Right lobe of liver (tissue), 6 donors: ENCODE results near the gene RGS12. TPM values are rescaled to one million over a fixed set of nuclear protein-coding genes. Genes with fewer than 3 reads are reported as not detected.

Source experiments
- ATAC-seq, 4 donors: fragments of 200-7000 bp; cut with Tn5 transposase; one replicate each; pipeline ENCODE4 v1.9.1; 2020; ENCODE audit warnings: mild to moderate bottlenecking in 4 of 4, moderate library complexity in 4 of 4
- DNase-seq, 3 donors: peaks; one replicate each; pipeline ENCODE4 v3.0.0-alpha.2; 2020
- H3K27ac ChIP-seq, 3 donors: fragments of 200-600 bp; one replicate each; pipeline ENCODE4 v1.8.0; 2022
- H3K27me3 ChIP-seq, 2 donors: fragments of 200-600 bp; one replicate each; pipeline ENCODE4 v1.8.0; 2022
- H3K36me3 ChIP-seq, 4 donors: fragments of 200-600 bp; sonication (generic) in 1 of 4; one replicate each; pipeline versions ENCODE4 v1.5.1 to v1.8.0; 2017 to 2022; ENCODE audit warnings: control low read depth in 1 of 4
- H3K4me1 ChIP-seq, 4 donors: fragments of 200-600 bp; sonication (generic) in 1 of 4; one replicate each; pipeline versions ENCODE4 v1.5.1 to v1.8.0; 2017 to 2022; ENCODE audit warnings: control low read depth in 1 of 4
- H3K4me3 ChIP-seq, 3 donors: fragments of 200-600 bp; one replicate each; pipeline ENCODE4 v1.8.0; 2022
- H3K9me3 ChIP-seq, 4 donors: fragments of 200-600 bp; sonication (generic) in 1 of 4; one replicate each; pipeline versions ENCODE4 v1.5.1 to v1.8.0; 2017 to 2022; ENCODE audit warnings: control low read depth in 1 of 4
- POLR2A ChIP-seq: fragments of 450-650 bp; IDR thresholded peaks from one replicate; pipeline ENCODE4 v1.6.1; 2017; ENCODE audit warnings: antibody characterized with exemption, mild to moderate bottlenecking
- WGBS: methylation state at CpG from one replicate; pipeline ENCODE4 v1.1.6; 2018; ENCODE audit warnings: low coverage, low lambda C conversion rate; ENCODE audit not compliant: insufficient coverage; ENCODE audit errors: missing lambda C conversion rate; 5-methylcytosine and 5-hydroxymethylcytosine counted together
- intact Hi-C, 2 donors: fragments of 100-400 bp; cut with DNase I; formaldehyde crosslinking; loops; one replicate each; pipeline versions ENCODE4 v1.11.2 to v1.14.1; 2022
- total RNA-seq, 6 experiments: library from RNA; depleted of rRNA in 2 of 6; stranded (reverse); fragments of >200 nt in 2 of 6; fragmentation: NEBNext Ultra II Directional in 3 of 6; extraction: Animal tissue kit (Norgen Biotek cat#: 25700) in 3 of 6; gene quantifications; one replicate each; pipeline versions ENCODE4 v1.1.0 to v1.2.4, GENCODE V29; 2016 to 2023
- TF ChIP-seq, protein P1 (sequence below), 4 donors: fragments of 200-600 bp in 3 of 4; fragments of 450-650 bp in 1 of 4; IDR thresholded peaks; one replicate each; pipeline versions ENCODE4 v1.5.1 to v1.8.0; 2016 to 2022; ENCODE audit warnings: antibody characterized with exemption in 4 of 4, mild to moderate bottlenecking in 2 of 4
- donor health status: DM: no; HTN: yes; CAD: no.
- donor health status: DM: no; HTN: no; CAD: no.
- donor health status: DM: no; HTN: no; CAD: no.
- donor health status: DM: no; HTN: yes; CAD: no.
- donor health status: DM: no; HTN: yes; CAD: no.

RGS12 gene
- total RNA-seq, 6 experiments from 2014 or later, result 15.0 to 29.6 (median 22.1) TPM

DNA sequence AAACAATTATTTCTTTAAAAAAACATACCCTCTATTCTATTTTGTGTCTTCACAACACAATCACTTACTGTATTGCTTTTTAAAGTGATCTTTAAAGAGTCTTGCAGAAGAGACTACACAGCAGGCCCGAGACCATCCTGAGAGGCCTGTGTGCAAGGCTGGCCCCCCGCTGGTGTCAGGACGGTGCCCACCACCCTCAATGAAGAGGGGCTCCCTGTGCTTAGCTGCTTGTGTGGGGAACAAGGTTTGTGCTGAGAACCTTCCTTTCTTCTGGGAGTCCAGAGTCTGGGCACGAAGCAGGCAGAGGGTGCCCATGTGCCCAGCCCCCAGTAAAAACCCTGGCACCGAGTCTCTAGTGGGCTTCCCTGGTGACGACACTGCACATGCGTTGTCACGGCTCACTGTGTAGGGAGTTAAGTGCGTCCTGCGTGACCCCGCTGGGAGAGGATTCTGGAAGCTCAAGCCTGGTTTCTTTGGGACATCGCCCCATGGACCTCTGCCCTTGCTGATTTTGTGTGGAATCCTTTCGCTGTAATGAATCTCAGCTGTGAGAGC is 22.0 kb downstream of the RGS12 start:
- intact Hi-C loops, result no loop called here
- 100% methylated on average over 3 of the region's 13 CpGs for WGBS
- Histone ChIP-seq H3K4me3 (no peak overlapping the region), H3K27ac (no peak overlapping the region), H3K4me1 (no peaks in the 10 kb centered on the region), H3K9me3 (no peaks in the 10 kb centered on the region), H3K36me3 (peaks cover 0 to 3% (median 0%) of the 10 kb centered on the region in 4 donors), H3K27me3 (no peaks in the 10 kb centered on the region)
- no peak for TF ChIP-seq POLR2A
- TF ChIP-seq, protein P1, sequence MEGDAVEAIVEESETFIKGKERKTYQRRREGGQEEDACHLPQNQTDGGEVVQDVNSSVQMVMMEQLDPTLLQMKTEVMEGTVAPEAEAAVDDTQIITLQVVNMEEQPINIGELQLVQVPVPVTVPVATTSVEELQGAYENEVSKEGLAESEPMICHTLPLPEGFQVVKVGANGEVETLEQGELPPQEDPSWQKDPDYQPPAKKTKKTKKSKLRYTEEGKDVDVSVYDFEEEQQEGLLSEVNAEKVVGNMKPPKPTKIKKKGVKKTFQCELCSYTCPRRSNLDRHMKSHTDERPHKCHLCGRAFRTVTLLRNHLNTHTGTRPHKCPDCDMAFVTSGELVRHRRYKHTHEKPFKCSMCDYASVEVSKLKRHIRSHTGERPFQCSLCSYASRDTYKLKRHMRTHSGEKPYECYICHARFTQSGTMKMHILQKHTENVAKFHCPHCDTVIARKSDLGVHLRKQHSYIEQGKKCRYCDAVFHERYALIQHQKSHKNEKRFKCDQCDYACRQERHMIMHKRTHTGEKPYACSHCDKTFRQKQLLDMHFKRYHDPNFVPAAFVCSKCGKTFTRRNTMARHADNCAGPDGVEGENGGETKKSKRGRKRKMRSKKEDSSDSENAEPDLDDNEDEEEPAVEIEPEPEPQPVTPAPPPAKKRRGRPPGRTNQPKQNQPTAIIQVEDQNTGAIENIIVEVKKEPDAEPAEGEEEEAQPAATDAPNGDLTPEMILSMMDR (IDR thresholded peaks at IDR 0.05), result no peak
- DNase-seq (peak in 2 of 3 donors; percentile 21 to 35), ATAC-seq (no peak)

DNA sequence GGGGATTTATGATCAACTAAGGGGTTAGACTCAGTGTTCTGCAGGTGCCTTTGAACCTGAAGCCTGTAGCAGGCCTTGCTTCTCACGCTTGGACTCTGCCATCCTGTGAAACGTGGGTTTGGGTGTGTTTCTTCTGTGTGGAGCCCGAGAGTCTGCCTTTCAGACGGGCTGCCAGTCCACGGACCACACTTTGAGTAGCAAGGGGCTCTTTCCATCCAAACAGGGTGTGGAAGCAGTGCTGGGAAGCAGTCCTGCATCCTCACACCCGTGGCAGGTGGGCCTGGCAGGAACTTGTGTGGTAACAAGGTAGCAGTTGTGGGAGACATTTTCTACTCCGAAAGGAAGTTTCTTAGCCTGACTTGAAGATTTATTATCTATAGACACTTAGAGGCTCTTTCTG is 22.7 kb downstream of the RGS12 start:
- Histone ChIP-seq H3K4me3 (no peak overlapping the region), H3K27me3 (no peaks in the 10 kb centered on the region), H3K4me1 (no peaks in the 10 kb centered on the region), H3K9me3 (no peaks in the 10 kb centered on the region), H3K27ac (no peak overlapping the region), H3K36me3 (peaks cover 0 to 3% (median 0%) of the 10 kb centered on the region in 4 donors)
- intact Hi-C loops, result no loop called here
- ATAC-seq, result no peak
- 70% methylated on average over 2 of the region's 7 CpGs for WGBS
- peak in 2 of 3 donors; percentile 27 to 33 for DNase-seq
- TF ChIP-seq, protein P1 (IDR thresholded peaks at IDR 0.05), result no peak
- TF ChIP-seq POLR2A, result no peak

- no peak overlapping the region for H3K4me3 ChIP-seq
- H3K9me3 ChIP-seq, result no peaks in the 10 kb centered on the region
- DNase-seq (peak in 2 of 3 donors; percentile 31 to 38), ATAC-seq (no peak)
- H3K36me3 ChIP-seq, result peaks cover 0 to 3% (median 0%) of the 10 kb centered on the region in 4 donors
- 96% methylated on average over 13 of the region's 18 CpGs for WGBS
- no peak for TF ChIP-seq POLR2A
- TF ChIP-seq, protein P1 (IDR thresholded peaks at IDR 0.05), result no peak
- intact Hi-C loops, result no loop called here
- no peaks in the 10 kb centered on the region for H3K27me3 ChIP-seq
- no peaks in the 10 kb centered on the region for H3K4me1 ChIP-seq
- no peak overlapping the region for H3K27ac ChIP-seq
These were observed 23.3 kb downstream of the RGS12 start for GRCh38 chr4:3316146-3316545.

DNA sequence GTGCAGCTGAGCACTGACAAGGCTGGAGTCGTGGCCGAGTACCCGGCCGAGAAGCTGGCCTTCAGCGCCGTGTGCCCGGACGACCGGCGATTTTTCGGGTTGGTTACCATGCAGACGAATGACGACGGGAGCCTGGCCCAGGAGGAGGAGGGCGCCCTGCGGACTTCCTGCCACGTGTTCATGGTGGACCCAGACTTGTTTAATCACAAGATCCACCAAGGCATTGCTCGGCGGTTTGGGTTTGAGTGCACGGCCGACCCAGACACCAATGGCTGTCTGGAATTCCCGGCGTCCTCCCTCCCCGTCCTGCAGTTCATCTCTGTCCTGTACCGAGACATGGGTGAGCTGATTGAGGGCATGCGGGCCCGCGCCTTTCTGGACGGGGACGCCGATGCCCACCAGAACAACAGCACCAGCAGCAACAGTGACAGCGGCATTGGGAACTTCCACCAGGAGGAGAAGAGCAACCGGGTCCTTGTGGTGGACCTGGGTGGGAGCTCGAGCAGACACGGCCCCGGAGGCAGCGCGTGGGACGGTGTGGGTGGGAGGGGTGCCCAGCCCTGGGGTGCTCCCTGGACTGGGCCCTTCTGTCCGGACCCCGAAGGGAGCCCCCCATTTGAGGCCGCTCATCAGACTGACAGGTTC is 24.3 kb downstream of the RGS12 start:
- whole genome bisulfite sequencing, result 80% methylated on average over 1 of the region's 42 CpGs
- peaks cover 0 to 3% (median 0%) of the 10 kb centered on the region in 4 donors for H3K36me3 ChIP-seq
- ATAC-seq (peak in 1 of 4 donors; percentile 18), DNase-seq (peak in 2 of 3 donors; percentile 41 to 51)
- no peaks in the 10 kb centered on the region for H3K9me3 ChIP-seq
- no peak overlapping the region for H3K27ac ChIP-seq
- intact Hi-C loops, result no loop called here
- H3K27me3 ChIP-seq, result no peaks in the 10 kb centered on the region
- no peak for TF ChIP-seq POLR2A
- TF ChIP-seq, protein P1 (IDR thresholded peaks at IDR 0.05), result no peak
- H3K4me1 ChIP-seq, result no peaks in the 10 kb centered on the region
- H3K4me3 ChIP-seq, result no peak overlapping the region
